Caco-2 (cell line): ENCODE measurements around the gene SPOCK1. TPM values are rescaled to one million over a fixed set of nuclear protein-coding genes. Genes with fewer than 3 reads are reported as not detected.

Experiments used
- BruUV-seq: library from RNA; stranded (reverse); fragments of 400-500 nt; replicated peaks from 2 replicates; lab custom pipeline; 2021; lab: Mats Ljungman, UMichigan
- CTCF ChIA-PET: fragments of 300-600 bp; sonication (Branson Sonifier 250); formaldehyde crosslinking; loops from one replicate; lab custom pipeline; 2022; ENCODE audit warnings: antibody characterized with exemption; lab: Charles Lee
- POLR2A ChIA-PET: fragments of 300-600 bp; sonication (Branson Sonifier 250); formaldehyde crosslinking; loops from one replicate; lab custom pipeline; 2022; ENCODE audit warnings: antibody characterized with exemption; lab: Charles Lee
- DNase-seq, 2 experiments: peaks; one replicate each; pipeline versions ENCODE4 v3.0.0 to v3.0.0-alpha.2; 2020 to 2022
- H3K27me3 ChIP-seq: replicated peaks from 2 replicates; pipeline ENCODE4 v1.6.0; 2011; ENCODE audit warnings: low read length; ENCODE audit not compliant: control insufficient read depth, insufficient read depth
- H3K36me3 ChIP-seq: 2 replicates; pipeline ENCODE4 v1.5.1; 2011; ENCODE audit warnings: low read length; ENCODE audit not compliant: control insufficient read depth, insufficient read depth
- H3K4me1 ChIP-seq: fragments of 250-450 bp; sonication (Bioruptor Pico); 2 replicates; pipeline ENCODE4 v1.5.1; 2020; ENCODE audit warnings: mild to moderate bottlenecking
- H3K4me3 ChIP-seq: 2 replicates; pipeline ENCODE4 v1.5.1; 2011; ENCODE audit warnings: low read depth, mild to moderate bottlenecking, control low read depth, low read length
- H3K9me3 ChIP-seq: fragments of 250-450 bp; sonication (Bioruptor Pico); 2 replicates; pipeline ENCODE4 v1.5.1; 2020; ENCODE audit warnings: mild to moderate bottlenecking, moderate library complexity
- H3K27ac Mint-ChIP-seq: one replicate; pipeline ENCODE4 v1.8.0; 2022; ENCODE audit warnings: mixed read lengths; ENCODE audit not compliant: unreplicated experiment
- H3K27me3 Mint-ChIP-seq: one replicate; pipeline ENCODE4 v1.8.0; 2022; ENCODE audit warnings: mixed read lengths; ENCODE audit not compliant: insufficient read depth, unreplicated experiment
- H3K36me3 Mint-ChIP-seq: one replicate; pipeline ENCODE4 v1.8.0; 2022; ENCODE audit warnings: mild to moderate bottlenecking, mixed read lengths; ENCODE audit not compliant: insufficient read depth, unreplicated experiment
- H3K4me1 Mint-ChIP-seq: one replicate; pipeline ENCODE4 v1.8.0; 2022; ENCODE audit warnings: low read depth, mixed read lengths; ENCODE audit not compliant: unreplicated experiment
- H3K4me3 Mint-ChIP-seq: one replicate; pipeline ENCODE4 v1.8.0; 2022; ENCODE audit warnings: mild to moderate bottlenecking, moderate library complexity, mixed read lengths; ENCODE audit not compliant: unreplicated experiment
- H3K9me3 Mint-ChIP-seq: one replicate; pipeline ENCODE4 v1.8.0; 2022; ENCODE audit warnings: mixed read lengths; ENCODE audit not compliant: unreplicated experiment
- CTCF ChIP-seq, 2 experiments: fragments of 200-600 bp in 1 of 2; IDR thresholded peaks; 1 replicate in 1 of 2; 2 replicates in 1 of 2; pipeline versions ENCODE4 v1.5.1 to v1.8.0; 2011 to 2022; ENCODE audit warnings: antibody characterized with exemption in 1 of 2, control low read depth in 1 of 2, inconsistent platforms in 1 of 2, low read depth in 1 of 2, low read length in 1 of 2, mild to moderate bottlenecking in 1 of 2, moderate library complexity in 1 of 2; ENCODE audit not compliant: insufficient read depth in 1 of 2, severe bottlenecking in 1 of 2, unreplicated experiment in 1 of 2
- intact Hi-C: fragments of 100-400 bp; cut with micrococcal nuclease; formaldehyde crosslinking; loops from one replicate; pipeline ENCODE4 v1.10.0; 2022; ENCODE audit not compliant: unreplicated experiment
- total RNA-seq: library from RNA; stranded (reverse); gene quantifications from 2 replicates; pipeline ENCODE4 v1.2.3, GENCODE V29; 2022

Gene SPOCK1
- total RNA-seq, 1 experiment from 2014 or later = not detected

- Mint-ChIP-seq H3K36me3 (no peaks in the 10 kb centered on the region), H3K27ac (no peak overlapping the region), H3K9me3 (no peaks in the 10 kb centered on the region), H3K4me3 (no peak overlapping the region), H3K27me3 (peaks cover 25% of the 10 kb centered on the region), H3K4me1 (no peaks in the 10 kb centered on the region)
- intact Hi-C loops = no loop called here
- Histone ChIP-seq H3K4me1 (no peaks in the 10 kb centered on the region), H3K27me3 (no peaks in the 10 kb centered on the region; the same call in none of the 2 replicates), H3K36me3 (no peaks in the 10 kb centered on the region), H3K9me3 (no peaks in the 10 kb centered on the region), H3K4me3 (no peak overlapping the region)
- no TSS peak for BruUV-seq
- ChIA-PET CTCF (no interaction called here), POLR2A (no interaction called here)
- DNase-seq = no peak
- no peak for TF ChIP-seq CTCF (IDR thresholded peaks at IDR 0.05; ENCODE audit: insufficient read depth in 1 of 2, low read depth in 1 of 2, low read length in 1 of 2, severe bottlenecking in 1 of 2, unreplicated experiment in 1 of 2)
Measured at GRCh38 chr5:137470921-137471220, 28.3 kb downstream of the SPOCK1 start.

- Histone ChIP-seq H3K27me3 (no peaks in the 10 kb centered on the region; the same call in none of the 2 replicates), H3K9me3 (no peaks in the 10 kb centered on the region), H3K4me1 (no peaks in the 10 kb centered on the region), H3K36me3 (no peaks in the 10 kb centered on the region), H3K4me3 (no peak overlapping the region)
- intact Hi-C loops = no loop called here
- H3K9me3 Mint-ChIP-seq = no peaks in the 10 kb centered on the region
- CTCF ChIA-PET = no interaction called here
- no peak for DNase-seq
- H3K4me1 Mint-ChIP-seq = no peaks in the 10 kb centered on the region
- no peak overlapping the region for H3K27ac Mint-ChIP-seq
- POLR2A ChIA-PET = no interaction called here
- H3K4me3 Mint-ChIP-seq = no peak overlapping the region
- H3K27me3 Mint-ChIP-seq = peaks cover 25% of the 10 kb centered on the region
- TF ChIP-seq CTCF (IDR thresholded peaks at IDR 0.05; ENCODE audit: insufficient read depth in 1 of 2, low read depth in 1 of 2, low read length in 1 of 2, severe bottlenecking in 1 of 2, unreplicated experiment in 1 of 2) = no peak
- H3K36me3 Mint-ChIP-seq = no peaks in the 10 kb centered on the region
- BruUV-seq = no TSS peak
Measured at GRCh38 chr5:137470111-137470920, 28.8 kb downstream of the SPOCK1 start.

- Mint-ChIP-seq H3K36me3 (no peaks in the 10 kb centered on the region), H3K4me1 (no peaks in the 10 kb centered on the region), H3K27ac (no peak overlapping the region), H3K27me3 (peaks cover 27% of the 10 kb centered on the region), H3K9me3 (no peaks in the 10 kb centered on the region), H3K4me3 (no peak overlapping the region)
- ChIA-PET POLR2A (no interaction called here), CTCF (no interaction called here)
- no peak for DNase-seq
- intact Hi-C loops = no loop called here
- Histone ChIP-seq H3K4me1 (no peaks in the 10 kb centered on the region), H3K27me3 (no peaks in the 10 kb centered on the region; the same call in none of the 2 replicates), H3K4me3 (no peak overlapping the region), H3K9me3 (no peaks in the 10 kb centered on the region), H3K36me3 (no peaks in the 10 kb centered on the region)
- BruUV-seq = no TSS peak
- no peak for TF ChIP-seq CTCF (IDR thresholded peaks at IDR 0.05; ENCODE audit: insufficient read depth in 1 of 2, low read depth in 1 of 2, low read length in 1 of 2, severe bottlenecking in 1 of 2, unreplicated experiment in 1 of 2)
Measured at GRCh38 chr5:137466889-137467288, 32.2 kb downstream of the SPOCK1 start.
